ENCODE results near the gene COPS7B.

GRCh38 chr2:231794383-231794782 is 8.1 kb downstream of the COPS7B start:
- TF ChIP-seq HDAC2 (IDR thresholded peaks at IDR 0.05; ENCODE audit: borderline replicate concordance in 1 of 2, low read depth in 2 of 2, low read length in 2 of 2), result no peak
- no peak for TF ChIP-seq CREB1 (IDR thresholded peaks at IDR 0.05)

All from H1 (cell line).